Stimulated activated CD8-positive, alpha-beta memory T cell treated with anti-CD3 and anti-CD28 coated beads, Interleukin-12 subunit alpha, Interleukin-12 subunit beta, amount 100 ng/mL, for 4 hours (primary cell): ENCODE results near the gene MYBBP1A.
"Not testable (repeated sequence)": the region's sequence is repeated elsewhere in the genome, so short reads cannot be mapped to it uniquely, and the experiment has no call there.

Source experiments
- DNase-seq: peaks from one replicate; pipeline ENCODE4 v3.0.0-alpha.2; 2020; ENCODE audit warnings: low read depth

The MYBBP1A gene

DNA sequence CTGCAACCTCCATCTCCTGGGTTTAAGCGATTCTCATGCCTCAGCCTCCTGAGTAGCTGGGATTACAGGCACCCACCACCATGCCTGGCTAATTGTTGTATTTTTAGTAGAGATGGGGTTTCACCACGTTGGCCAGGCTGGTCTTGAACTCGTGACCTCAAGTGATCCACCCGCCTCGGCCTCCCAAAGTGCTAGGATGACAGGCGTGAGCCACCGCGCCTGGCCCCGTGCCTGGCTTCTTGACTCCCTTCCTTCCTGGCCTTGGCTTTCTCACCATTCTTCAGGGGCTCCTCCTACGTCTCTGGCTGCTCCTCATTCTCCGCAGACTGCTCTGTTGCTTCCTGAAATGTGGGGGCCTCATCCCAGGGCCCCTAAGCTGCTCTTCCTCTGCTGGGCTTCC lies 34.9 kb upstream of the MYBBP1A start:
- DNase-seq, result not testable (repeated sequence)

DNA sequence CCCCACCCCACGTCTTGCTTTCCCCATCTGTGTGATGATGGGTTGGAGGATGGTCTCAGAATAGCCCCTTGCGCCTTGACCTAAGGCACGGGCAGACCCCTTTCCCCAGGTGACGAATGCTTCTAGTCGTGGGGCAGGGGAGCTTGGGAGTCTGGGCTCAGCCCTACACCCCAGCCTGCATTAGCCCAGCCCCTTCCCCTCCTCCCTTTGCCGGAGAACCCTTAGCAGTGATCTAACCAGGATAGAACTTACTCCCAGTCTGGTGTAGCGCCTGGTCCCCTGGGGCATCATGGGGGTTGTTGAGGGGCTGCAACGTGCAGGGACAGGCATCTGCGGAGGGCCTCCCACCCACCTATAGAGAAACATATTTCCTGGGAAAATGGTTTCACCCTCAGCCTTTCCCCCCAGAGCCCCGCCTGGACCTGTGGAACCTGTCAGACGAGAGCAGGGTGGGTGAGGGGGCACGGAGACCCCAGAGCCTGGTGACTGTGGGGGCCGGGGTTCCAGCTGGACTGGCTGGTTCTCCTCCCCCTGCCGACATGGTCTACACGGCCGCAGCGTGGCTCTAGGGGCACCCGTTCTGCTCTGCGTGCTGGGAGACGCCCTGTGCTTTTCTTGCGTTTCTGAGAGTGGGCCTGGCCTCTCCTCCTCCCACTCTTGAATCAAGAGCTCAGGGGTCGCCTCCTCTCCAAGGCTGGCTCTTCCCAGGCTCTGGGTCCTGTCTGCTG lies 33.9 kb upstream of the MYBBP1A start:
- no peak for DNase-seq

DNA sequence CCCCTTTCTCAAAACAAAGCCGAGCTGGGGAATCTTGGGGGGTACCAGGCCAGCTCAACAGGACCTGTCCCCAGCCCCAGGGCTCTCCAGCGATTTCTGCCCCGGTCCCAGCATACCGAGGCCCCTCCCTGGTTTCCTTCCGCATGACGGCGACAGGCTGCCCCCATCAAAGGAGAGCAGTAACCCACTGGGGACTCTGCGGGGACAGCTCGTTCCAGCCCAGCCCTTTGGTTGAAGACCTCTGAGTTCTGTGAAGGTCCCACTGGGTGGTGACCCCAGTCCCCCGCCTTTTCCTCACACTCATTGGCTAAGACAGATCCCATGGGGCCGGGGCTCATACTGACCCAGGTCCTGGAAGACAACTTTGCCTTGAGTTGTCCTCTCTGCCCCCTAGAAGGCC lies 33.2 kb upstream of the MYBBP1A start:
- no peak for DNase-seq

DNA sequence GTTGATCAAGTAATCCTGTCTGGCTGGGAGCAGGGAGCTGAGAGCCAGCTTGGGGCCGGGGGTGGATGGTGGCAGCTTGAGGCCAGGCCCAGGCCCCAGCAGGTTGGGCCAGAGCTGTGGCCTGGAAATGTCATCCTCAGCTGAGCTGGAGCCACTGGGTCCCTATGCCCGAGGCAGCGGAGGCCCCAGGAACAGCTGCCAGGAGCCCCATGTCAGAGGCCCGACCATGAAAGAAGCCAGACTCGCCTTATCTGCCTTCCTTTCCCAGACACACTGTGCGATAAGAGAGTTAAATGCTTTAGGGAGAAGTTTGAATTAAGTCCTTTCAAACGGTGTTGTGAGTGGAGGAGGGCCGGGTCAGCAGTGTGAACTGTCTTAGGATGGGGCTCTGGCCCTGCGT lies 32.6 kb upstream of the MYBBP1A start:
- DNase-seq, result no peak

DNA sequence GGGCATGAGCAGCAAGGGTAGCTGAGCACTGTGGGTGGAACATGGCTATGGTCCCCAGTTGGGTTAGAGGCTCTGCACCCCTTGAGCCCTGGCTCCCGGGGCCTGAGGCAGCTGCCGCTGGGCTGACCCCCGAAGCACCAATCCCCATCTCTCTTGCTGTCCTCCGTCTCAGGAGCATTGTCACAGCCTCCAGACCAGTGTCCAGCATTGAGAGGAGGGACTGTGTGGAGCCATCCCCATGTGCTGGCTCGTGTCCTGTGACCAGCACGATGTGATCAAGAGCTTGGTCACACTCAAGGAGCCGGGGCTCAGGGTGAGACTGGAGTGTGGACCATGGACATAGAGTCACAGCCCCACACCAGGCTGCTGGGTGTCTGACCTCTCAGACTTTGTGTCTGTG lies 32.0 kb upstream of the MYBBP1A start:
- DNase-seq, result no peak

DNA sequence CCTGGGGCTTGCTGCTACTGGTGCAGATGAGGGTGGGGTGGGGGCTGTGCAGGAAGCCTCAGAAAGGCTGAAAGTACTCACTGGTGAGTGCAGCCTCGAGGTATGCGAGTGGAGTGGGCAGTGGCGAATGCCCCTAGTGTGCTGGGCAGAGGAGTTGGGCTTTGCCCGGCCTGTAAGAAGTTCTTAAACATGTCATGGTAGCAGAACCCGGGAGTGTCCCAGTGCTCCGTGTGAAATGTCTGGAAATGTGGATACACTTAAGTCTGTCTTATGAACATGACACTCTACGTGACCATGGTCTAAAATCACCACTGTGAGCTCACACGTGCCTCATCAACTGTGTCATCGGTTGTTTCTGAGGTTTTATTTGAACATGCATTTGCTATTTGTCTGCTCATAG lies 30.9 kb upstream of the MYBBP1A start:
- DNase-seq, result no peak

DNA sequence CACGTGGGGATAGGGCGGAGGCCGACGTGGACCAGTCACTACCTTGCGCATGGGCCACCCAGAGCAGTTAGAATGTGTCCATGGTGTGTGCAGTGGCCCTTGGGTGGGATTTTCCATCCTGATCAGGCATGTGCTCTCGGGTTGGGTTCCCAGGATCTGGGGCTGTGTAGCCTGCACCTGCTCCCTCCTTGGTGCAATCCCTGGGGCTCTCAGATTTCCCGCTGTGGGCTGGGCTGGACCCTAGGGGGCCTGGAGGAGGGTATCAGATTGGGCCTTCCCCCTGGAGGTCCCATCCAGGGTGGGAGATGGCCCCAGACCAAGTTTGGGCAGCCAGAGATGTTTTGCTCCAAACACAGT lies 30.4 kb upstream of the MYBBP1A start:
- no peak for DNase-seq

DNA sequence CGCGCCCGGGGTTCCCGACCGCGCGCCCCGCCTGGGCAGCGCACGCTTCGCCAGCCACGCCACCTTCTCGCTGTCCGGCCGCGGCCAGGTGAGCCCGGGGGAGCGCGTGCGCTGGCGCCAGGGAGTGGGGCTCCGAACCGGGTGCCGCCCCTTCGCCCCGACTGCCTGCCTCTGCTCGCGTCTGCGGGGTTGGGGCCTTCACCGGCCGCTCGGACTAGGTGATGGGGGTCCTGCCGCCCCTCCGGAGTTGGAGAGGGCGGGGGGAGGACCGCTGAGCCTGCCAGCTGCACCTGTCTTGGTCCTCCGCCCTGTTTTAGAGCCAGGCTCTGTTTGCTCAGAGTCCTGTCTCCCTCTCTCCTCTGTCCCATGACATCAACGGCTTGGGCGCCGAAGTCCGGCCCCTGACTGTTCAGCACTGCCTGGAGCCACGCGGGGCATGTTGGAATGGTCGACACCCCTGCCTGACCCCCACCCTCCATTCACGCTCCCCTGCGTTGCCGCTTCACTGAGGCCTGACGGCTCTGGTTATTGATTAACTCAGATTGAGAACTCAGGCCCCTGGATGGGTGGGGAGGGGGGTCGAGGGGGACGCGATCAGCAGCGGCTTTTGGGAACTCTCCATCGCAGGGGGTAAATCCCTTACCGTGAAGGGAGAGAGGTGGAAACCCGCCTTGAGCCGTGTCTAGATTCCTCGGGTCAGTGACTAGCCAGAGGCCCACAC lies 29.9 kb upstream of the MYBBP1A start:
- no peak for DNase-seq

DNA sequence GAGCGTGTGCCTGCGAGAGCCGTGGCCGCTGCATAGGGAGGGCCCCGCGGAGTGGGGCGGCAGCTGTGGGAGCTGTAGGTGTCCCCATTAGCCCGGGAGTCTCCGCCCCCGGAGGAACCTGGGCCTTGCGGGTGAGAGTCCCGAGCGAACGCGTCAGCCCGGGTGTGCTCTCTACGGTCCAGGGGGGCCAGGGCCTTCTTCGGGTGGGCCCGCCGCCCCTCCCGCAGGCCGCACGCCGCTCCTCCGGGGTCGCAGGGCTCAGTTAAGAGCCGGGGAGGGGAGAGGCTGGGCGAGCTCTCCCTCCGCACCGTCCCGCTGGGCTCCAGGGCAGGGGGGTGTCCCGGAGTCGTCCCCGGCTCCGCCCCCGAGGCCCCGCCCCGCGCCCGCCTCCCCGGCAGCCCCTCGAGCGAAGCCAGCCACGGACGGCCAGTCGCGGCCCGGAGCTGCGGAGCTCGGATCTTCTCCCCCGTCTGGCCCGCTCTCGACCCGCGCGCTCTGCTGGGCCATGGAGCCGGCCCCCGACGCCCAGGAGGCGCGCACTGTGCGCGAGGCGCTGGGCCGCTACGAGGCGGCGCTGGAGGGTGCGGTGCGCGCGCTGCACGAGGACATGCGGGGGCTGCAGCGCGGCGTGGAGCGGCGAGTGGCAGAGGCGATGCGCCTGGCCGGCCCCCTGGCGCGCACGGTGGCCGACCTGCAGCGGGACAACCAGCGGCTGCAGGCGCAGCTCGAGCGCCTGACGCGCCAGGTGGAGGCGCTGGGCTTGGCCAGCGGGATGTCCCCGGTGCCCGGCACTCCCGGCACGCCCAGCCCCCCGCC lies 29.1 kb upstream of the MYBBP1A start, which contains the start of gene SMTNL2:
SMTNL2 (plus strand) TSS at position 429 of the 816 bp plus-strand sequence; CDS start at position 506, 77 bp downstream.
- no peak for DNase-seq

DNA sequence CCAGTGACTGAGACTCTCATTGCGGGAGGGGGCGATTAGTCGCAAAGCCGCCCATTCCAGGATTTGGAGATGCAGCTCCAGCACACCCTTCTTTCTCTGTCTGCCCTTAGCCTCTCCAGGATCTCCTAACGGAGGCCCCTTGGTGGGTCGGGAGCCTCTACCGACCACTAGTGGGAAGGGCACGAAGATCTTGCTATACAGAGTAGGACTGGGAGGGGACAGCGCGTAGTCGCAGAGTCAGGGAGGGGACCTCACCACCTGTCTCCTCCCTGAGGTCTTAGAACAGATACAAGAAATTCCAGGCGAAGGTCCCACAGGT lies 28.6 kb upstream of the MYBBP1A start:
- DNase-seq, result no peak

DNA sequence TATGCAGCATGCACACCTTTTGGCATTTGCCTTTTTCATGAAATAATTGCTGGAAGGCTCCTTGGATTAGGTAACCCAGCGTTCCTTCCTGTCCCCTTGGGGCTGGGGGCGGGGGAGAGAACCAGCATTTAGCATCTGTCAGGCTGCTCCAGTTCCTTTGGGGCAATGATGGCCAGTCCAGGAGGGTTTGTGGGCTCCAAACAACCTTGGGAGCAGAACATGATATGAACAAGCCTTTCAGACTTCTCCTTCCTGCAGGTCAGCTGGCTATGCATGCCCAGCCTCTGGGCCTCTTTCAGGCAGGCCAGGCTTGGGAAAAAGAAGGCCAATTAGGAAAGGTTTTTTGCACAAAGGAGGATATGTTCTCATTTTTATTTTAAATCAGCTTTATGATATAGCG lies 28.0 kb upstream of the MYBBP1A start:
- DNase-seq, result no peak

DNA sequence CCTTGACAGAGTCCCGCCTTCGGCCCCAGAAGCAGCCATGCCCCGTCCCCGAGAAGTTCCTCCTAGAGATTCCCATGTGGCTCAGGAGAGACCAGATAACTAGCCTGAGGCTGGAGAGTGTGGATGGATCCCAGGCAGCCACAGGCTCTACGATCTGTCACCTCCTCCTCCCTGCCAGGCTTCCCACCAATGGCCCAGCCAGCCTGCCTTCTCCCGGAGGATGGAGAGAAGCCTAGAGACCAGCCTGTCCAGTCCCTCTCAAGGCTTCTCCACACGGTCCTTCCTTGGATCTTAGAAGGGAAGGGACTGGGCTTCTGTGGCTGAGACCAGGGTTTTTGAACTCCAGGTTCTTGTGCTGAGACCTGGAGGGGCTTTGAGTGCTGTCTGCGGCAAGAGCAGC lies 27.5 kb upstream of the MYBBP1A start:
- DNase-seq, result no peak

DNA sequence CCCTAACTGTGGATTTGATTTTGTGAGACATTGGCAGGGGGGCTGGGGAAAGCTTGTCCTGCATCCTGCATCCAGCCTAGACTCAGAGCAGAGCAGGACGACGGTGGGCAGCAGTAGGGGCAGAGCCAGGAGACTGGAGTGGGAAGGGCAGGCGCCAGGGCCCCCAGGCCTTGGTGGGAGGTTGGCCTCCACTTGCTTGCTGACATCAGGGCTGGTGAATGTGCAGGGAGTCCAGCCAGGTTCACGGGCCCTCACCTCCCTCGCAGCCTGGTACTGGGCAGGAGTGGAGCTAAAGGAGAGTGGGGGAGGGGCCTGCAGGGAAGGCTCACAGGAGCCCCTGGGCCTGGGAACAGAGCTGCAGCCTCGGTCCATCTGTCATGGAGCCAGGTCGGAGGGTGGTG lies 26.9 kb upstream of the MYBBP1A start:
- no peak for DNase-seq

DNA sequence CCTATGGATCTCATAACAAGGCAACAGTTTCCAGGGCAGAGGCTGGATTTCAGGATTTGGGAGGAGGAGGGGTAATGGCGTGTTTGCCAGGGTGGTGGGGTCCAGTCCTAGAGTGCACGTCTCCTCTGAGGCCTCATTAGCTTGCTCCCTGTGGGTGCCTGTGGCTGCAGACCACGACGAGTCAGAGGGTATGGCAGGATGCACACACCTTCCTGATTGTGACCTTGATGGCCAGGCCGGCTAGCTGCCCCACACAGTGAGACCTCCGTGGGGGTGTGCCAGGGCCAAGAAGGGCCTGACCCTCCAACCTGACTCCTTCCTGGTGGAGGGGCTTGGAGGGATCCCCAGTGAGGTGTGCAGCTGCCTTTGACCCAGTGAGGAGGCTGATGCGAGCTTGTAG lies 25.1 kb upstream of the MYBBP1A start:
- no peak for DNase-seq

DNA sequence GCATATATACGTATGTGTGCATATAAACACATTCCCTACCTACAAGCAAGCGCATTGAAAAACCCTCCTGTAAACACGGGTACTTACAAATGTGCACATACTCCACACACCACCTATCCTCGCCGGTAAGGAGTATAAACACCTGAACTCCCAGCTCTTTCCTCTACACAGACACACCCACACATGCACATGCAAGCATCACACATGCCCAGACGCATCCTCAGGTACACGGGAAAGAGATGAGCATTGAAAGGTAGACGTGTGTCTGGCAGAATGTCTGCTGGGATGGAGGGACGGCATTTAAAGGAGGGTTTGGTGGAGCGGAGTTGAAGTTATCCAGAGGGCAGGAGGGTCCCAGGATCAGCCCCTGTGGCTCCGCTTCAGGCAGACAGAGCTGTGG lies 24.5 kb upstream of the MYBBP1A start:
- no peak for DNase-seq

DNA sequence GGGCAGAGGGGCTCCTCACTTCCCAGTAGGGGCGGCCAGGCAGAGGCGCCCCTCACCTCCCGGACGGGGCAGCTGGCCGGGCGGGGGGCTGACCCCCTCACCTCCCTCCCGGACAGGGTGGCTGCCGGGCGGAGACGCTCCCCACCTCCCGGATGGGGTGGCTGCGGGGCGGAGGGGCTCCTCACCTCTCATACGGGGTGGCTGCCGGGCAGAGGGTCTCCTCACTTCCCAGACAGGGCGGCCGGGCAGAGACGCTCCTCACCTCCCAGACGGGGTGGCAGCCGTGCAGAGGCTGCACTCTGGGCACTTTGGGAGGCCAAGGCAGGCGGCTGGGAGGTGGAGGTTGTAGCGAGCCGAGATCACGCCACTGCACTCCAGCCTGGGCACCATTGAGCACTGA lies 23.2 kb upstream of the MYBBP1A start:
- DNase-seq, result not testable (repeated sequence)

DNA sequence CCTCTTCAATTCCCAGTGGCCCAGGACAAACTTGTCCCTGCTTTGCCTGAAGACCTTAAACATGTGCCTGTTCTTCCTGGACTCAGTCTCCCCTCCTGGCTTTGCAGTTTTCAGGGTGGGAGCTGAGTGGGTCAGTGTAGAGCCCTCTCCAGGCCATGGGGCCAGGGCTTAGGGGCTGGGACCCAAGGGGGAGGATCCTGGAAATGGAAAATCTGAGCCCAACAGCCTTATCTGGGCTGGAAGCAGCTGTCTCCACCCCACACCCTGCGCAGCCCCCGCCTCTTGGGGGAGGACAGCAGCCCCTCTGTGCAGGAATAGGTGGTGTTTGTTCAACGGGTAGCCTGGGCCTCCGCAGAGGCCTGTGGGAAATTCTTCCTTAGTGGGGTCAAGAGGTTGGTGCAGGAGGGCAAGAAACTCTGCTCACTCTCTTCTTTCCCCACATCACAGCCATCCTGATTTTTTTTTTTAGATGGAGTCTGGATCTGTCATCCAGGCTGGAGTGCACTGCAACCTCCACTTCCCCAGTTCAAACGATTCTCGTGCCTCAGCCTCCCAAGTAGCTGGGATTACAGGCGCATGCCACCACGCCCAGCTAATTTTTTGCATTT lies 22.3 kb upstream of the MYBBP1A start:
- DNase-seq, result no peak

DNA sequence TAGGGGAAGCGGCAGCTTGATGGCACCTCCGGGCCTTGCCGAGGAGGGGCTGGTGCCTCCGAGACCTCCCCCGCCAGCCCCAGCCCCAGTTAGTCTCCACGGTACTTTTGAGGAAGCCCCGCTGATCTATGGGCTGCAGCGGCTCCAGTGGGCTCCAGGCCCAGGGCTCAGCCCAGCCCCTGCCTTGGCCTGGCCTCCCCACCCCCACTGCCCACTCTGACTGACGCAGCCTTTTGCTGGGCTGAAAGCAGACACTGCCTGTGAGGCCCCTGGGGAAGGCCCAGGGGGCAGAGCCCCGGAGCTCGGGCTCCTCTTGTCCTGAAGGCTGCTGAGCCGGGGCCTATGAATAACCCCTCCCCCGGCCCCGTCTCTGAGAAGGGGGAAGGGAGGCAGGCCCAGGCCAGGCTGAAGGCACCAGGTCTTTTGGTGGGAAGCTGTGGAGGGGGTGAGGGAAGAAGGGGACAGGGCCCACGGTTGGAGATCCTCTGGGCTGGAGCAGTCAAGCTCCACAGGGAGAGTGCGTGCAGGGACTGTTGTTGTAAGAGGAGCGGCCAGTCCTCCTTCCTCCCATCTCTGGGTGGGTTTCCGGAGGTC lies 21.6 kb upstream of the MYBBP1A start:
- DNase-seq, result no peak

DNA sequence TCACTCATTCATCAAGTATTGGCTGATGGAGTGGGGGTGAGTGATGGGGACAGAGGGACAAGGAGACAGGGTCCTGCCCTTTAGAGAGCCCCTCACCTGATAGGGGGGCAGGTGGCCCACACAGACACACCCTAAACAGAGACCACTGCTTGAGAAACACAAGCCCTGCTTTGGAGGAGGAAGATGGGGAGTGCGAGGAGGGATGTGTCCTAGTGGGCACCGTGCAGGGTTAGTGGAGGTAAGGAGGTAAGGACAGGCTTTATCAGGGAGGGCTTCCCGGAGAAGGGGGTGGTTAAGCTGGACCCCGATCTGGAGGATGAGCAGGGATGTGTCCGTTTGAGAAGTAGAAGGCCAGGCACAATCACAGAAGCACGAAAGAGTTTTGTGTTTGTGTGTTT lies 21.0 kb upstream of the MYBBP1A start:
- DNase-seq, result no peak

DNA sequence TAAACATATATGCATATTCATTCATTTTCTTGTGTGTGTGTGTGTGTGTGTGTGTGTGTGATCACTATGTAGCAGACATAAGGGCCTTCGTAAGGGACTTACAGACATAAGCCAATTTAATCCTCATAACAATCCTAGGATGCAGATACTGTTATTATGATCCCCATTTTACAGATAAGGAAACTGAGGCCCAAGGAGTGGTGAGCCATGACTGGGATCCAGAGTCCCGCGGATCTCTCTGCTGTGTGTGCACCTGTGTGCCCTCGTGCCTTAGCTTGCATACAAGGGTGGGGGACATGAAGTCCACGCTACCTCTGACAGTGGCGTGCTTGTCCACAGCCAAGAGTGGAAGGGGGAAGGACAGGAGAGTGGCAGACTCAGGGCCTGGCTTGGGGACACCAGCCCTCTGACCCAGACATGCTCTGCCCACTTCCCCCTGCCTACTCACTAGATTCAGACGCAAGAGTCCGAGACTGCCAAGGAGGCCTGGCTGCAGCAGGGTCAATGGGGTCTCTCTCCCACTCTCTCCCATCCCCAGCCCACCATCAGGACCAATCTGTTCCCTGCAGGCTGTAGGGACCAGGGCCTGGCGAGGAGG lies 19.4 kb upstream of the MYBBP1A start:
- DNase-seq, result no peak

DNA sequence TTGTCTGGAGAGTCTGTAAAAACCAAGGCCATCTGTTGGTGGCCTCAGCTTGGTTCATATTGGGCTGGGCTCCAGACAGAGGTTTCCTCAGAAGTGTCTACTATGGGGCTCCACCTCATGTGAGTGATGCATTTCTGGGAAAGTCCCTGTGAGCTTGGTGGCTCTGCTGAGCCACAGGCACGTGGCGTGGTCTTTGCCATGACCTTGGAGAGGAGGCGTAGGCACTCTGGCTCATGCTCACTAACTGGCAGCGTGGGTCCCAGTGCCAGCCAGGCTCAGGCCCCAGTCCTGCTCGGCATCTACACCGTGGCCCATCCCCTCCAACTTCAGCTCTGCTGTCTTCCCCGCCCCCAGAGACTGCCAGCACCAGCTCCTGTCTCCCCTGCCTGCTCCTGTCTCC lies 18.5 kb upstream of the MYBBP1A start:
- DNase-seq, result peak; percentile 17

DNA sequence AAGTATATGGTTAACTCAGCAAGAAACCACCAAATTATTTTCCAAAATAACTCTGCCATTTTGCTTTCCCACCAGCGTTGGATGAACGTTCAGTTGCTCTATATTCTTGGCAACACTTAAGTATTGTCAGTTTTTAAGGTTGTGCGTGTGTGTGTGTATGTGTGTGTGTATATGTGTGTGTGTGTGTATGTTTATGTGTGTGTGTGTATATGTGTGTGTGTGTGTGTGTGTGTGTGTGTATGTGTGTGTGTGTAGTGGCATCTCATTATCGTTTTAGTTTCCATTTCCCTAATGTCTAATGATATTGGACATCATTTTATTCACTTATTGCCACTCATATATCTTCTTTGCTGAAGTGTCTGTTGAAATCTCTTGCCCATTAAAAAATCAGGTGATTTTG lies 17.9 kb upstream of the MYBBP1A start:
- no peak for DNase-seq
